Activated CD4-positive, alpha-beta T cell treated with anti-CD3 and anti-CD28 coated beads, Interleukin-2, amount 50 U/mL, for 48 hours (primary cell): ENCODE results near the gene PRSS38.

ENCODE experiments used
- DNase-seq, 2 experiments: peaks; one replicate each; pipeline ENCODE4 v3.0.0-alpha.2; 2020

Gene PRSS38

GRCh38 chr1:227886993-227887696 is 71.7 kb downstream of the PRSS38 start:
- peak; percentile 12 to 21 for DNase-seq

- DNase-seq = no peak
These were observed 72.4 kb downstream of the PRSS38 start for GRCh38 chr1:227887697-227888403.

GRCh38 chr1:227888404-227889046 is 73.0 kb downstream of the PRSS38 start:
- no peak for DNase-seq

- DNase-seq = no peak
These were observed 73.8 kb downstream of the PRSS38 start for GRCh38 chr1:227889047-227889862.

GRCh38 chr1:227889863-227890405 is 74.5 kb downstream of the PRSS38 start:
- no peak for DNase-seq

- DNase-seq = no peak
These were observed 75.2 kb downstream of the PRSS38 start for GRCh38 chr1:227890451-227891222.

GRCh38 chr1:227891223-227891954 is 75.9 kb downstream of the PRSS38 start:
- no peak for DNase-seq

GRCh38 chr1:227891955-227892488 is 76.5 kb downstream of the PRSS38 start:
- DNase-seq = no peak

- peak in 1 of 2 experiments; percentile 0 for DNase-seq
These were observed 77.2 kb downstream of the PRSS38 start for GRCh38 chr1:227892489-227893299.

GRCh38 chr1:227893300-227893948 is 77.9 kb downstream of the PRSS38 start:
- DNase-seq = peak in 1 of 2 experiments; percentile 0

- DNase-seq = peak in 1 of 2 experiments; percentile 2
These were observed 78.7 kb downstream of the PRSS38 start for GRCh38 chr1:227893949-227894721.

- peak in 1 of 2 experiments; percentile 1 for DNase-seq
These were observed 79.5 kb downstream of the PRSS38 start for GRCh38 chr1:227894831-227895451.
